Stimulated activated CD4-positive, alpha-beta T cell treated with anti-CD3 and anti-CD28 coated beads, Interleukin-1b, Interleukin-23, amount 100 ng/mL, for 24 hours (primary cell): ENCODE results near the gene CYB561A3.

Experiments used
- DNase-seq, 4 experiments: peaks; one replicate each; pipeline ENCODE4 v3.0.0-alpha.2; 2020; ENCODE audit warnings: low read depth in 4 of 4, low spot score in 1 of 4

Gene CYB561A3

GRCh38 chr11:61329871-61330270 lies 31.8 kb downstream of the CYB561A3 start:
- DNase-seq: no peak

- DNase-seq: no peak
Observed at GRCh38 chr11:61328351-61328750, 33.3 kb downstream of the CYB561A3 start.

GRCh38 chr11:61327669-61328071 lies 34.0 kb downstream of the CYB561A3 start:
- no peak for DNase-seq

- DNase-seq: no peak
Observed at GRCh38 chr11:61325649-61326414, 35.9 kb downstream of the CYB561A3 start.

GRCh38 chr11:61315260-61315659 lies 46.4 kb downstream of the CYB561A3 start:
- DNase-seq: no peak

- DNase-seq: no peak
Observed at GRCh38 chr11:61310749-61311148, 50.9 kb downstream of the CYB561A3 start.

- no peak for DNase-seq
Observed at GRCh38 chr11:61309739-61310138, 51.9 kb downstream of the CYB561A3 start.

- DNase-seq: no peak
Observed at GRCh38 chr11:61309141-61309540, 52.5 kb downstream of the CYB561A3 start.

GRCh38 chr11:61307354-61307753 lies 54.3 kb downstream of the CYB561A3 start:
- no peak for DNase-seq

- no peak for DNase-seq
Observed at GRCh38 chr11:61306221-61306620, 55.5 kb downstream of the CYB561A3 start.

- no peak for DNase-seq
Observed at GRCh38 chr11:61305417-61305816, 56.3 kb downstream of the CYB561A3 start.

- no peak for DNase-seq
Observed at GRCh38 chr11:61303725-61304124, 58.0 kb downstream of the CYB561A3 start.

GRCh38 chr11:61302550-61302949 lies 59.1 kb downstream of the CYB561A3 start:
- no peak for DNase-seq
